Neural cell (in vitro differentiated cells): Measurements from ENCODE around the gene ZNF580.

Source experiments
- EP300 ChIP-seq: fragments of 450-650 bp; conservative IDR thresholded peaks from 2 replicates; pipeline ENCODE4 v1.6.1; 2014; ENCODE audit warnings: antibody characterized with exemption, mild to moderate bottlenecking, moderate library complexity; ENCODE audit not compliant: poor library complexity, severe bottlenecking
- EZH2 ChIP-seq: fragments of 200-600, 300-800 bp; shearing (Covaris generic), sonication (generic); IDR thresholded peaks from 2 replicates; pipeline ENCODE4 v1.6.1; 2014; ENCODE audit warnings: antibody characterized with exemption, low read length, borderline replicate concordance, mild to moderate bottlenecking; ENCODE audit not compliant: insufficient read depth, poor library complexity, severe bottlenecking
- MXI1 ChIP-seq: fragments of 450-650 bp; conservative IDR thresholded peaks from 2 replicates; pipeline ENCODE4 v1.6.1; 2014; ENCODE audit warnings: antibody characterized with exemption, mild to moderate bottlenecking; ENCODE audit not compliant: poor library complexity, severe bottlenecking
- POLR2AphosphoS5 ChIP-seq: IDR thresholded peaks from 2 replicates; pipeline ENCODE4 v1.6.1; 2012
- RAD21 ChIP-seq: fragments of 450-650 bp; conservative IDR thresholded peaks from 2 replicates; pipeline ENCODE4 v1.6.1; 2014; ENCODE audit warnings: antibody characterized with exemption, mild to moderate bottlenecking, moderate library complexity
- SMC3 ChIP-seq: fragments of 450-650 bp; conservative IDR thresholded peaks from 2 replicates; pipeline ENCODE4 v1.6.1; 2014; ENCODE audit warnings: antibody characterized with exemption, mild to moderate bottlenecking, moderate library complexity; ENCODE audit not compliant: poor library complexity
- TAF1 ChIP-seq: IDR thresholded peaks from 2 replicates; pipeline ENCODE4 v1.6.1; 2012; ENCODE audit warnings: low read depth
- TF ChIP-seq, protein P1 (sequence below): fragments of 450-650 bp; IDR thresholded peaks from 2 replicates; pipeline ENCODE4 v1.5.1; 2014; ENCODE audit warnings: antibody characterized with exemption, mild to moderate bottlenecking, moderate library complexity; ENCODE audit not compliant: poor library complexity, severe bottlenecking
- TF ChIP-seq, protein P2 (sequence below): IDR thresholded peaks from 2 replicates; pipeline ENCODE4 v1.6.1; 2012; ENCODE audit warnings: borderline replicate concordance

- TF ChIP-seq, protein P1, sequence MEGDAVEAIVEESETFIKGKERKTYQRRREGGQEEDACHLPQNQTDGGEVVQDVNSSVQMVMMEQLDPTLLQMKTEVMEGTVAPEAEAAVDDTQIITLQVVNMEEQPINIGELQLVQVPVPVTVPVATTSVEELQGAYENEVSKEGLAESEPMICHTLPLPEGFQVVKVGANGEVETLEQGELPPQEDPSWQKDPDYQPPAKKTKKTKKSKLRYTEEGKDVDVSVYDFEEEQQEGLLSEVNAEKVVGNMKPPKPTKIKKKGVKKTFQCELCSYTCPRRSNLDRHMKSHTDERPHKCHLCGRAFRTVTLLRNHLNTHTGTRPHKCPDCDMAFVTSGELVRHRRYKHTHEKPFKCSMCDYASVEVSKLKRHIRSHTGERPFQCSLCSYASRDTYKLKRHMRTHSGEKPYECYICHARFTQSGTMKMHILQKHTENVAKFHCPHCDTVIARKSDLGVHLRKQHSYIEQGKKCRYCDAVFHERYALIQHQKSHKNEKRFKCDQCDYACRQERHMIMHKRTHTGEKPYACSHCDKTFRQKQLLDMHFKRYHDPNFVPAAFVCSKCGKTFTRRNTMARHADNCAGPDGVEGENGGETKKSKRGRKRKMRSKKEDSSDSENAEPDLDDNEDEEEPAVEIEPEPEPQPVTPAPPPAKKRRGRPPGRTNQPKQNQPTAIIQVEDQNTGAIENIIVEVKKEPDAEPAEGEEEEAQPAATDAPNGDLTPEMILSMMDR, result no peak
- no peak for TF ChIP-seq RAD21
- TF ChIP-seq SMC3, result no peak
- TF ChIP-seq MXI1, result no peak
- TF ChIP-seq EP300, result no peak
- TF ChIP-seq EZH2, result no peak
- no peak for TF ChIP-seq TAF1
- no peak for TF ChIP-seq POLR2AphosphoS5
- TF ChIP-seq, protein P2, sequence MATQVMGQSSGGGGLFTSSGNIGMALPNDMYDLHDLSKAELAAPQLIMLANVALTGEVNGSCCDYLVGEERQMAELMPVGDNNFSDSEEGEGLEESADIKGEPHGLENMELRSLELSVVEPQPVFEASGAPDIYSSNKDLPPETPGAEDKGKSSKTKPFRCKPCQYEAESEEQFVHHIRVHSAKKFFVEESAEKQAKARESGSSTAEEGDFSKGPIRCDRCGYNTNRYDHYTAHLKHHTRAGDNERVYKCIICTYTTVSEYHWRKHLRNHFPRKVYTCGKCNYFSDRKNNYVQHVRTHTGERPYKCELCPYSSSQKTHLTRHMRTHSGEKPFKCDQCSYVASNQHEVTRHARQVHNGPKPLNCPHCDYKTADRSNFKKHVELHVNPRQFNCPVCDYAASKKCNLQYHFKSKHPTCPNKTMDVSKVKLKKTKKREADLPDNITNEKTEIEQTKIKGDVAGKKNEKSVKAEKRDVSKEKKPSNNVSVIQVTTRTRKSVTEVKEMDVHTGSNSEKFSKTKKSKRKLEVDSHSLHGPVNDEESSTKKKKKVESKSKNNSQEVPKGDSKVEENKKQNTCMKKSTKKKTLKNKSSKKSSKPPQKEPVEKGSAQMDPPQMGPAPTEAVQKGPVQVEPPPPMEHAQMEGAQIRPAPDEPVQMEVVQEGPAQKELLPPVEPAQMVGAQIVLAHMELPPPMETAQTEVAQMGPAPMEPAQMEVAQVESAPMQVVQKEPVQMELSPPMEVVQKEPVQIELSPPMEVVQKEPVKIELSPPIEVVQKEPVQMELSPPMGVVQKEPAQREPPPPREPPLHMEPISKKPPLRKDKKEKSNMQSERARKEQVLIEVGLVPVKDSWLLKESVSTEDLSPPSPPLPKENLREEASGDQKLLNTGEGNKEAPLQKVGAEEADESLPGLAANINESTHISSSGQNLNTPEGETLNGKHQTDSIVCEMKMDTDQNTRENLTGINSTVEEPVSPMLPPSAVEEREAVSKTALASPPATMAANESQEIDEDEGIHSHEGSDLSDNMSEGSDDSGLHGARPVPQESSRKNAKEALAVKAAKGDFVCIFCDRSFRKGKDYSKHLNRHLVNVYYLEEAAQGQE, result no peak
Observed at GRCh38 chr19:55592391-55593090, 48.3 kb upstream of the ZNF580 start.
